ENCODE measurements around the gene ANKAR. TPM values are rescaled to one million over a fixed set of nuclear protein-coding genes. Genes with fewer than 3 reads are reported as not detected.
A peak's percentile ranks its signal among the peaks of the same experiment; 100 is the strongest.
"Not testable (repeated sequence)": the region's sequence is repeated elsewhere in the genome, so short reads cannot be mapped to it uniquely, and the experiment has no call there.

ANKAR gene
- total RNA-seq, 2 experiments from 2014 or later = 2.5 to 2.7 TPM

- H3K9me3 Mint-ChIP-seq (ENCODE audit: low read depth) = no peaks in the 10 kb centered on the region
- H3K27ac Mint-ChIP-seq = no peak overlapping the region
- H3K27me3 Mint-ChIP-seq = no peaks in the 10 kb centered on the region
- ChIA-PET POLR2A (no interaction called here), CTCF (interaction anchor here (0.8 to 5.6 kb wide), 13 partner anchors 13 to 700 kb away, joined by 3 to 61 read pairs (median 6); partner anchors contain the start of genes ANKAR and OSGEPL1)
- DNase-seq = no peak
- no peak overlapping the region for H3K4me3 Mint-ChIP-seq
- intact Hi-C loops (cut with DNase I, micrococcal nuclease) = loop anchor here (5.0 to 10.0 kb wide), 4 partner anchors 408 to 985 kb away; partner anchors contain the start of genes HIBCH (in 1 of the 2), NAB1 (in 1 of the 2) and NEMP2 (in 1 of the 2)
- H3K4me1 Mint-ChIP-seq = peaks cover 44% of the 10 kb centered on the region
- ATAC-seq = no peak
- peaks cover 9% of the 10 kb centered on the region for H3K36me3 Mint-ChIP-seq (ENCODE audit: low read depth)
These were observed 14.7 kb upstream of the ANKAR start for GRCh38 chr2:189659734-189660133.

GRCh38 chr2:189660803-189661147, 13.7 kb upstream of the ANKAR start:
- no peak for ATAC-seq
- ChIA-PET POLR2A (interaction anchor here (0.6 kb wide), 1 partner anchor 92 kb away, joined by 3 read pairs; no protein-coding TSS in a partner anchor), CTCF (interaction anchor here (0.6 to 6.7 kb wide), 20 partner anchors 8 to 220 kb away, joined by 3 to 80 read pairs (median 4); partner anchors contain the start of genes ANKAR and OSGEPL1)
- Mint-ChIP-seq H3K4me3 (no peak overlapping the region), H3K27me3 (no peaks in the 10 kb centered on the region), H3K27ac (no peak overlapping the region), H3K9me3 (ENCODE audit: low read depth) (no peaks in the 10 kb centered on the region), H3K4me1 (peaks cover 49% of the 10 kb centered on the region), H3K36me3 (ENCODE audit: low read depth) (peaks cover 9% of the 10 kb centered on the region)
- DNase-seq = no peak
- intact Hi-C loops (cut with DNase I, micrococcal nuclease) = loop anchor here (1.0 to 10.0 kb wide), 12 partner anchors 14 to 984 kb away; partner anchors contain the start of genes ANKAR (in 2 of the 2), ORMDL1 (in 2 of the 2), OSGEPL1 (in 2 of the 2) and PMS1 (in 2 of the 2)

- Mint-ChIP-seq H3K36me3 (ENCODE audit: low read depth) (peaks cover 15% of the 10 kb centered on the region), H3K27me3 (no peaks in the 10 kb centered on the region), H3K4me1 (peaks cover 46% of the 10 kb centered on the region), H3K9me3 (ENCODE audit: low read depth) (no peaks in the 10 kb centered on the region), H3K27ac (no peak within 1 kb of the TSS), H3K4me3 (no peak within 1 kb of the TSS)
- intact Hi-C loops (cut with DNase I, micrococcal nuclease) = loop anchor here (1.0 to 10.0 kb wide), 12 partner anchors 13 to 983 kb away; partner anchors contain the start of genes ANKAR (in 2 of the 2), ORMDL1 (in 2 of the 2), OSGEPL1 (in 2 of the 2) and PMS1 (in 2 of the 2)
- POLR2A ChIA-PET = interaction anchor here (0.6 to 1.2 kb wide), 2 partner anchors 91 to 221 kb away, joined by 3 read pairs; partner anchors contain the start of gene WDR75
- CTCF ChIA-PET = interaction anchor here (0.6 to 6.7 kb wide), 24 partner anchors 8 to 221 kb away, joined by 3 to 80 read pairs (median 4); partner anchors contain the start of genes ANKAR and OSGEPL1
- DNase-seq (peak; percentile 99), ATAC-seq (peak; percentile 86)
These were observed 13.1 kb upstream of the ANKAR start, which contains the start of gene ASNSD1 for GRCh38 chr2:189661148-189661956. Gene ASNSD1, plus strand, starts transcription at chr2:189661459. Its CDS starts 4,674 bp downstream, at chr2:189666133.

GRCh38 chr2:189661957-189662321, 12.5 kb upstream of the ANKAR start:
- peaks cover 17% of the 10 kb centered on the region for H3K36me3 Mint-ChIP-seq (ENCODE audit: low read depth)
- H3K27ac Mint-ChIP-seq = no peak overlapping the region
- peaks cover 42% of the 10 kb centered on the region for H3K4me1 Mint-ChIP-seq
- intact Hi-C loops (cut with DNase I, micrococcal nuclease) = loop anchor here (1.0 to 10.0 kb wide), 12 partner anchors 12 to 983 kb away; partner anchors contain the start of genes ANKAR (in 2 of the 2), ORMDL1 (in 2 of the 2), OSGEPL1 (in 2 of the 2) and PMS1 (in 2 of the 2)
- DNase-seq (no peak), ATAC-seq (no peak)
- no peaks in the 10 kb centered on the region for H3K27me3 Mint-ChIP-seq
- ChIA-PET POLR2A (interaction anchor here (0.6 to 1.3 kb wide), 3 partner anchors 12 to 221 kb away, joined by 3 to 4 read pairs (median 3); partner anchors contain the start of gene WDR75), CTCF (interaction anchor here (0.7 to 6.7 kb wide), 11 partner anchors 12 to 221 kb away, joined by 3 to 80 read pairs (median 6); partner anchors contain the start of genes ANKAR and OSGEPL1)
- no peaks in the 10 kb centered on the region for H3K9me3 Mint-ChIP-seq (ENCODE audit: low read depth)
- no peak overlapping the region for H3K4me3 Mint-ChIP-seq

- Mint-ChIP-seq H3K27me3 (no peaks in the 10 kb centered on the region), H3K9me3 (ENCODE audit: low read depth) (no peaks in the 10 kb centered on the region), H3K36me3 (ENCODE audit: low read depth) (peaks cover 25% of the 10 kb centered on the region), H3K27ac (peak overlapping the region; percentile 51), H3K4me1 (peaks cover 37% of the 10 kb centered on the region), H3K4me3 (no peak overlapping the region)
- POLR2A ChIA-PET = interaction anchor here (0.8 to 1.3 kb wide), 3 partner anchors 11 to 222 kb away, joined by 3 to 5 read pairs (median 3); partner anchors contain the start of genes SLC40A1 and WDR75
- intact Hi-C loops (cut with DNase I, micrococcal nuclease) = loop anchor here (5.0 to 10.0 kb wide), 4 partner anchors 405 to 982 kb away; partner anchors contain the start of genes HIBCH (in 1 of the 2), NAB1 (in 1 of the 2) and NEMP2 (in 1 of the 2)
- CTCF ChIA-PET = interaction anchor here (1.4 to 6.7 kb wide), 7 partner anchors 11 to 100 kb away, joined by 3 to 80 read pairs (median 49); partner anchors contain the start of genes ANKAR and OSGEPL1
- no peak for ATAC-seq
- peak; percentile 25 for DNase-seq
These were observed 11.7 kb upstream of the ANKAR start for GRCh38 chr2:189662669-189663226.

GRCh38 chr2:189663319-189663718, 11.2 kb upstream of the ANKAR start:
- Mint-ChIP-seq H3K36me3 (ENCODE audit: low read depth) (peaks cover 26% of the 10 kb centered on the region), H3K4me3 (peak overlapping the region; percentile 28), H3K27ac (peak overlapping the region; percentile 68), H3K4me1 (peaks cover 31% of the 10 kb centered on the region)
- not testable (repeated sequence) for H3K9me3 Mint-ChIP-seq (ENCODE audit: low read depth); DNase-seq; H3K27me3 Mint-ChIP-seq; ATAC-seq
- CTCF ChIA-PET = interaction anchor here (0.6 to 6.7 kb wide), 2 partner anchors 10 to 72 kb away, joined by 3 to 80 read pairs; partner anchors contain the start of gene ANKAR
- intact Hi-C loops (cut with DNase I, micrococcal nuclease) = loop anchor here (5.0 to 10.0 kb wide), 4 partner anchors 404 to 981 kb away; partner anchors contain the start of genes HIBCH (in 1 of the 2), NAB1 (in 1 of the 2) and NEMP2 (in 1 of the 2)
- POLR2A ChIA-PET = interaction anchor here (0.8 to 1.3 kb wide), 2 partner anchors 11 to 82 kb away, joined by 3 to 5 read pairs; partner anchors contain the start of gene SLC40A1

- Mint-ChIP-seq H3K4me1 (peaks cover 19% of the 10 kb centered on the region), H3K27ac (no peak overlapping the region), H3K27me3 (no peaks in the 10 kb centered on the region), H3K36me3 (ENCODE audit: low read depth) (peaks cover 43% of the 10 kb centered on the region), H3K9me3 (ENCODE audit: low read depth) (no peaks in the 10 kb centered on the region), H3K4me3 (no peak overlapping the region)
- ChIA-PET POLR2A (no interaction called here), CTCF (interaction anchor here (1.1 to 7.5 kb wide), 3 partner anchors 7 to 15 kb away, joined by 4 to 80 read pairs (median 5); partner anchors contain the start of gene ASNSD1)
- DNase-seq (no peak), ATAC-seq (no peak)
- intact Hi-C loops (cut with DNase I, micrococcal nuclease) = loop anchor here in 1 of 2 experiments (10.0 kb wide), 3 partner anchors 645 to 975 kb away; partner anchors contain the start of genes HIBCH, NAB1 and NEMP2
These were observed 4.6 kb upstream of the ANKAR start for GRCh38 chr2:189669913-189670312.

- CTCF ChIA-PET = interaction anchor here (0.7 to 7.5 kb wide), 14 partner anchors 10 to 107 kb away, joined by 3 to 80 read pairs (median 4); partner anchors contain the start of genes ASNSD1 and OSGEPL1
- peaks cover 51% of the 10 kb centered on the region for H3K36me3 Mint-ChIP-seq (ENCODE audit: low read depth)
- peak; percentile 58 for ATAC-seq
These were observed 653 bp upstream of the ANKAR start for GRCh38 chr2:189673661-189674373.

GRCh38 chr2:189676471-189676870, 2.0 kb downstream of the ANKAR start:
- Mint-ChIP-seq H3K9me3 (ENCODE audit: low read depth) (peaks cover 11% of the 10 kb centered on the region), H3K27me3 (no peaks in the 10 kb centered on the region), H3K4me3 (no peak overlapping the region), H3K36me3 (ENCODE audit: low read depth) (peaks cover 46% of the 10 kb centered on the region), H3K4me1 (peaks cover 44% of the 10 kb centered on the region), H3K27ac (no peak overlapping the region)
- DNase-seq (no peak), ATAC-seq (no peak)
- POLR2A ChIA-PET = no interaction called here
- CTCF ChIA-PET = interaction anchor here (0.6 to 7.5 kb wide), 8 partner anchors 13 to 110 kb away, joined by 3 to 80 read pairs (median 6); partner anchors contain the start of genes ASNSD1 and OSGEPL1
- intact Hi-C loops (cut with DNase I, micrococcal nuclease) = no loop called here

More at GRCh38 chr2:189673661-189674373, 653 bp upstream of the ANKAR start:
- H3K27me3 Mint-ChIP-seq = no peaks in the 10 kb centered on the region
- peak overlapping the region; percentile 62 for H3K27ac Mint-ChIP-seq
- peak overlapping the region; percentile 52 for H3K4me3 Mint-ChIP-seq
- H3K9me3 Mint-ChIP-seq (ENCODE audit: low read depth) = peaks cover 11% of the 10 kb centered on the region
- H3K4me1 Mint-ChIP-seq = peaks cover 23% of the 10 kb centered on the region
- no peak for DNase-seq
- POLR2A ChIA-PET = interaction anchor here (0.6 to 1.1 kb wide), 3 partner anchors 9 to 89 kb away, joined by 3 to 12 read pairs (median 3); partner anchors contain the start of gene OSGEPL1
- intact Hi-C loops (cut with DNase I, micrococcal nuclease) = loop anchor here (1.0 to 2.0 kb wide), 5 partner anchors 13 to 110 kb away; partner anchors contain the start of genes ASNSD1 (in 2 of the 2), ORMDL1 (in 1 of the 2), OSGEPL1 (in 1 of the 2) and PMS1 (in 1 of the 2)
